Measurements from ENCODE around the gene TYSND1.
"Not testable (repeated sequence)": the region's sequence is repeated elsewhere in the genome, so short reads cannot be mapped to it uniquely, and the experiment has no call there.

TYSND1 gene

DNA sequence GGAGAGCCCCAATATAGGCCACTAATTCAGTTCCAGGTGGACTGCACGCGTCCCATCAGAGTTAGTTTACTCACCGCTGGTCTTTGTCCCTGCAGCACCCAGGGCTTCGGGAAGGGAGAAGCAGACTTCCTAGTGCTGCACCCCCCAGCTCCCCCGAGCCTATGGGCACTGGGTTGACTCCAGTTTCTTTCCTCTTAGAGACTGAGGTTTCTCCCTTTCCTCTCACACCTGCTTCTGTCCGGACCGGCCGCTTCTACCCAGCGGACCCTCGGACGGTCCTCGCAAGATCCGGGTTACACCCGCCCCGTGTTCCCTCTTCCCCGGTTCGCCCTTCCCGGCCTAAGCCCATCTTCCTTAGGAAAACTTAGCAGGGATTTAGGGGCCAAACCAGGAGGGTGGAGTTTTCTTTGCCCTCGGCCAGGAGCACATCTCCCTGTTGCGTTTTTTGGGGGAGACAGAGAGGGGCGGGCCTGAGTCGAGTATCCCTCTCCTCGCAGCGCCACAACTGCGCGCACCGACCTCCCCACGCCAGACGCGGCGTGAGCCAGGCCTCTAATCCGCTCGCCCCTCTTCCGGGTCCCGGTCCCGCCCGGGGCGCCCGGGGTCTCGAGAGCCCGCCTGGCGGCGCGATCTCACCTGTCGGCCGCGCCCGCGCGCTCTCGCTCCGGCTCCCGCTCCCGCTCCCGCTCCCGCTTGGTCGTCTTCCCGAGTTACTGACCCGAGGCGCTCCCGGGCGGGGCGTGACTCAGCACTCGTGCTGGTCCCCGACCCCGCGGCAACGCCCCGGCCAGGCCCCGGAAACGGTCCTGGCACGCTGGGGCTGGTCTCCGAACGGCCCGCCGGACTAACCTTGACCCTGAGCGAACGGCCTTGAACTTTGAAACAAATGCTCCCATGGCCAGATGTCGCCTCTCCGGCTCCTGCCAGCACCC lies 14.1 kb downstream of the TYSND1 start, which contains the start of gene AIFM2:
AIFM2 (minus strand) TSS at position 728 of the 932 bp plus-strand sequence. CDS start 8,741 bp downstream, outside the sequence.
- peak; percentile 53 for DNase-seq (ENCODE audit: low read depth)

DNA sequence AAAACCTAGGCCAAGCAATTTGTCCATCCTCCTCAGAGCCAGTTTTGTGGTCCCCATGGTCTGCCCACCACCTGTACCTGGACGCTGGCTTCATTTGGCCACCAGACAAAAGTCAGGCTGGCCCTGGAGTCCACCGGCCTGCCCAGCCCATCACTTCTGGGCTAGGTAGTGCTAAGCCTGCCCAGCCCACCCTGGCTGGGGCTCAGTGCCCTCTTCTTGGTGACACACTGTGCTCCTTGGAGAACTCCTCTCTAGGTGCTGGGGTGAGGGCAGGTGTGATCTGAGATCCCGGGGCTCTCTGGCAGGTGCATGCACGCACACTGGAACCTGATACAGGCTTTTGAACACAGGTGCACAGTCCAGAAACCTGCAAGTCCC lies 15.0 kb downstream of the TYSND1 start:
- no peak for DNase-seq (ENCODE audit: low read depth)

DNA sequence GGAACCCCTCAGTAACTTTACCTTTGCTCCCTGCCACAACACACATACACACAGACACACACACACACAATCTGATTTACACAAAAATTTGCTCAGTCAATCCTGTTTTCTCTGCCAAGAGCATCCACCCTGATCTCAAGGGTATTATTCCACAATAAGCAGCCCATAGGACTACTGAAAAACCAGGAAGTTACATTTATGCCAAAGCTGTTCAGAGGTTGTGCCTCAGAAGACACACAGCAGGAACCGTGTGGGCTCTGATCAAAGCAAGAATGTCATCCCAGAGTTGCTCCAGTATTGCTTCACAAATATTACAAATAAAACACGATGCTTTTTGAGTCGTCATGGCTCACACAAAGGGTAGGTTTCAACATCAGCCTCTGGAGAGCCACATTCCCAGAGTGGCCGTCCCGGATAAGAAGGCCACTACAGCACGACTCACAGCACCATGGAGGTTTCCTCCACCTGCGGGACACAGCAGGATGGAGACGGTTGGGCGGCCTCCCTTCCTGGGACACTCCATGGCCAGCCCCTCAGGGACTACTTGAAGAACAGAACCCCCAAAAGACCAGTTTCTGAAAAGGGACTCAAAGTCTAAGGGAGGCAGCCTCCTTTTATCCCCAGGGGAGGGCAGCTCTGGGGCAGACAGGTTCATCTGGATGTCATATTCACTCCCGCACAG lies 15.5 kb downstream of the TYSND1 start:
- peak; percentile 67 for DNase-seq (ENCODE audit: low read depth)

DNA sequence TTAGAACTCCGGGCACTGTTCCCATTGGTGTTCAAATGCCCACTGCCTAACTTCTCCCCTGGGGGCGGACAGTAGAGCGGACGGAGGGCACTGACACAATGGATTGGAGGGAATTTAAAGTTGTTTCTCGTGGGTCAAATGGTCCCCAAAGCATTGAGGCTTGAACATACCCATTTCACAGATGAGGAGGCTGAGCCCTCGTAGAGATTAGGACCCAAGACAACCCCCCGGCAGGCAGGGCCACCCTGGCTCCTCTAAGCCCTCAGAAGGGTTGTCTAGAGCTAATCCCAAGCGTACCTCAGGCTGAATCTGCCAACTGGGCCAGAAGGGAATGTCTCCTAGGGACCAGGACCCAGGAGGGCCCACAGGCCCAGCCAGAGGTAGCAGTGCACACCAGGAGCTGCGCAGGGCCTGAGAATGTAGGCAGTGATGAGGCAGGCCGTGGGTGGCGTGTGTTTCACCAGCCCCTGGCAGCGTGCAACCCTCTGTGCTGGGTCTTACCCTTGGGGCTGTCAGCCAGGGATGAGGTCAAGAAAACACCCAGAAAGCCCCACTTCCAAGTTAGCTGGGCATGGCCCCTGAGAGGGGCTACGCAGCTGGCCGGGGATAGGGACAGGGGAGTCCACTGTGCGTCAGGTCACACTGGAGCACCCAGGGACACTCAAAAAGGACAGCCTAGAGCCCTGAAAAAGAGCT lies 19.7 kb downstream of the TYSND1 start:
- no peak for DNase-seq (ENCODE audit: low read depth)

DNA sequence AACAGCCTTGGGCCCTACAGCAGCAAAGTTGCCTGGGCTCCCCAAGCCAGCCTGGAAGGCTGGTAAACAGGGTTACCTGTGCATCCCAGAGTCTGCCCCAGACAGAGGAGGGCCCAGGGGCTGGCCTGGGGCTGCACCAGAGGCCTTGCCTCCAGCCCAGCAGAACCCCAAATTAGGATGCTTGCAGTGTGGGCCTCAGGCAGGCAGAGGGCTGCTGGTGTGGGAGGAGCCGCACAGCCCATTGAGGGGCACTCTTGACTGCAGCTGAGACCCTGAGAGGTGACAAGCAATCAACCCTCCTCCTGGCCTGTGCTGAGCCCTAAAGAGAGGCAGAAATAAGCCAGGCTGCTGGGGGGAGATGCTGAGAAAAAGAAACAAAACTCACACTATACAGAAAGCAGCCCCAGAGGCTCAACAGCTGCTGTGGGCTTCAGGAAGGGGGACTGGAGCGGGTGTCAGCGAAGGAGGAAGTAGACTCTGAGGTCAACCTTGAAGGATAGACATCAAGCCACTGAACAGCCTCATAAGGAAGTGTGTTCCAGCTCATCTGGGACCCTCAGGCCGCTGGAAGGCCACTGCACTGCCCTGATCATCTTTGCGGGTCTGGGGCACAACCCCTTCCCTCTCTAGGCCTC lies 20.5 kb downstream of the TYSND1 start:
- no peak for DNase-seq (ENCODE audit: low read depth)

DNA sequence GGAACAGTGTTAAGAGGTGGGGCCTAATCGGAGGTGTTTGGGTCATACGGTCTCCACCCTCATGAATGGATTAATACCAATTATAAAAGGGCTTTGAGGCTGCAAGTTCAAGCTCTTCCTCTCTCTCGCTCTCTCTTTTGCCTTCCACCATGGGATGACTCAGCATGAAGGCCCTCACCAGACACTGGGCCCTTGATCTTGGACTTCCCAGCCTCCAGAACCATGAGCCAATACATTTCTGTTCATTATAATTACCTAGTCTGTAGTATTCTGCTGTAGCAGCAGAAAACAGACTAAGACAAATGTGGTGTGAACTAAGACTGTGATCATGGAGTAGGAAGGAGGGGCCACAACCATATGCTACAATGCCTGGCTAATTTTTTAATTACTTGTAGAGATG lies 21.6 kb downstream of the TYSND1 start:
- no peak for DNase-seq (ENCODE audit: low read depth)

DNA sequence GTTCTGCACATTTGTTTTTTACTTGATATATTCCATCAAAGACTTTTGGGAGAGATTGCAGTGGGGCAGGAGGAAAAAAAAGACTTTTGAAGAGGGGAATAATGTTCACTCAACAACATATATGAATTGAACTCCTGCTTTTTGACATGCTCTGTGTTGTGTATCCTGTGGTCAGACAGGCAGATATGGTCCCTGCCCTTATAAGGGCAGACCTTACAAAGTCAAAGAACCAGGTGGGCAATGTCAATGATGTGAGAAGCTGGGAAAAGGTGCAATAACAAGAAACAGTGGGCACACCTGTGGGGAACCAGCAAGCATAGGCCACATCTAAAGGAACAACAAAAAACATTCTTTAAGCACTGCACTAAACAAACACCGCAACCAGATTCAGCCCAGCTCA lies 22.1 kb downstream of the TYSND1 start:
- no peak for DNase-seq (ENCODE audit: low read depth)

DNA sequence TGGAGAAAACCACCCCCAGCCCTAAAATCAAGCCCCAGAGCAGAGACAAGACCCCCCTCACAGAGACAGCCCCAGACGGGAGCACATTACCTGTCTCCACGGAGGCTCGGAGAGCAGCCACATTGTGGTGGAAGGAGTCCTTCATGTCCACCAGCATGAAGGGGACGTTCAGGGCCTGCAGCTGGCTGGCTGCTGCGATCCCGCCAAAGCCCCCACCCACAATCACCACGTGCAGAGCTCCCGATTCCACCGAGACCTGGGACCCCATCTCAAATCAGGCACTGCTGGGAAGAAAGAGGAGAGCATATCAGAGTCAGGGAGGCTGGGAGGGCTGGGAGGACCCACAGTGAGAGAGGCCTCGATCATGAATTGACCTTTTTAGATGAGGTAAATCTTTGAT lies 22.7 kb downstream of the TYSND1 start:
- no peak for DNase-seq (ENCODE audit: low read depth)

DNA sequence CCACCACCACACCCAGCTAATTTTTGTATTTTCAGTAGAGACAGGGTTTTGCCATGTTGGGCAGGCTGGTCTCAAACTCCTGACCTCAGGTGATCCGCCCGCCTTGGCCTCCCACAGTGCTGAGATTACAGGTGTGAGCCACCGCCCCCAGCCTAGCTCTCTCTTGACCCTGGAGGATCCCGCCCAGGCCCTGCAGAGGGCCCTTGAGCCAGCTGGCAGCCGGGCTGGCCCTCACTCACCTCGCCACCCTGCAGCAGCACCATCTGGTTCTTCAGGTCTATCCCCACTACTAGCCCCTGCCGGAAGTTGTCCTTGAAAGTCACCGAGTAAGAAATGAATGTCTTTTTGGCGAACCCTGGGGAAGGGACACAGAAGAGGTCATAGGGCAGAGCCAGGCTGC lies 23.3 kb downstream of the TYSND1 start:
- not testable (repeated sequence) for DNase-seq (ENCODE audit: low read depth)

DNA sequence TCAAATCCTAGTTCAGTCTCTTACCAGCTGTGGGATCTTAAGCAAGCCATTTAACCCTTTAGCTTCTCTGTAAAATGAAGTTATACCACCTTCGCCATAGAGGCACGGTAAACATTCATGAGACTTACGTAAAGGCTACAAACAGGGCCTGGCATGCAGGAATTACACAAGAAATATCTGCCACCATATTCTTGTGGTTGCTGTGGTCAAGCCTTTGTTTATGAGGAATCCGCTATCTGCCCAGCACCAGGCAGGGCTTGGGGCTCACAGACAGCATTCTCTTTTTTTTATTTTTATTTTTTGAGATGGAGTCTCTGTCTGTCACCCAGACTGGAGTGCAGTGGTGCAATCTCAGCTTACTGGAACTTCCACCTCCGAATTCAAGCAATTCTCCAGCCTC lies 23.8 kb downstream of the TYSND1 start:
- no peak for DNase-seq (ENCODE audit: low read depth)

DNA sequence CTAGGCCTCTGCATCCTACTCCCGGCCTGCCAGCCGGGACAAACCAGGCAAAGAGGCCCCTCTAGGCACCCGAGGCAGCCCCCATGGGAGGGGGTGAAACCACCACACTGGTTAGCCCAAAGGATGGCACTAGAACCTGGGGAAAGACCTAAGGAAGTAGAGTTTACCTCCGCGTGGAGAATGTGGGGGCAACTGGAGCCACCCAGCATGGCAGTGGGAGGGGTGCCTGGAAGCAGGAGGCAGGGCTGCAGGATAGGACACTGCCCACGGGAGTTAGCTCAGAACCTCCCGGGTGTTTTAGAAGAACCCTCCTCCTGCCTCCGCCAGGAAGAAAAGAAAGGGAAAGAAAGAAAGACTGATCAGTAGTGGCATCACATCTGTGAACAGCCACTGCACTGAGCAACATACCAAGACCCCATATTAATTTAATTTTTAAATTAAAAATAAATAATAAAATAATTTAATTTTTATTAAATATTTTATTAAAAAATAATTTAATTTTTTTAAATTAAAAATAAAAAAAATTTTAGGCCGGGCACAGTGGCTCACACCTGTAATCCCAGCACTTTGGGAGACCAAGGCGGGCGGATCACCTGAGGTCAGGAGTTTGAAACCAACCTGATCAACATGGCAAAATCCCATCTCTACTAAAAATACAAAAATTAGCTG lies 25.1 kb downstream of the TYSND1 start:
- no peak for DNase-seq (ENCODE audit: low read depth)

DNA sequence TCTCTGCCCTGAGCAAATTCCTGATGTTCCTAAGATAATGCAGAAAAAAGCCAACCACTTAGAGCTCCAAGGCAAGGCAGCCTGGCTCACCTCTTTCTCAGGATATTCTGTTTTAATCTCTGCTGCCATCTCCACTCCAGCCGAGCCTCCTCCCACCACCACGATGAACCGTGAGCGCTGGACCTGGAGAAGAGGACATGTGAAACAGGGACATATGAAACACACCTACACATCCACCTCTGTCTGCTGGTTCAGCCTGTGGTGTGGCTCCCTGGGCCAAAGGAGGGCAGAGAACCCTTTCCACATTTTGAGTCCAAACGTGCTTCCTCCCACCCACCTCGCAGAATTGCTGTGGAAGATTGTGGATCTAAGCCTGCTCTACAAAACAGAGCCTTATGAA lies 26.1 kb downstream of the TYSND1 start:
- no peak for DNase-seq (ENCODE audit: low read depth)

DNA sequence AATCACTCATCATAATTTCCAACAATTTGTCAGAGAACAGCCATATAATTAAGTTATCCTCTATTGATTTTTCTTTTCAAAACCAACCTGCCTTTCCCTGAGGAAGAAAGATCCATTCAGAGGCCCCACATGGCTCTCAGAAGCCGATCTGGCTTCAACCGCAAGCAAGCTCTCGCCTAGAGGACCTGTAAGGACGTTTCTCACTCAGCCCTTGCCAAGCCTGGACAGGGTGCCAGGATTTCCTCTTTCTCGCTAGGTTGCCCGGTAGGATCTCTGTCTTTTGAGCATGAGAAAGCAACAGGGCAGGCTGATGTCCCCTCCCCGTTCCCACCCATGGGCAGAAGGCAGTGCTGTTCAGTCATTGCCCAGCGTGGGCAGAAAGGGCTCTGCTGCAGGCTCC lies 26.9 kb downstream of the TYSND1 start:
- no peak for DNase-seq (ENCODE audit: low read depth)

DNA sequence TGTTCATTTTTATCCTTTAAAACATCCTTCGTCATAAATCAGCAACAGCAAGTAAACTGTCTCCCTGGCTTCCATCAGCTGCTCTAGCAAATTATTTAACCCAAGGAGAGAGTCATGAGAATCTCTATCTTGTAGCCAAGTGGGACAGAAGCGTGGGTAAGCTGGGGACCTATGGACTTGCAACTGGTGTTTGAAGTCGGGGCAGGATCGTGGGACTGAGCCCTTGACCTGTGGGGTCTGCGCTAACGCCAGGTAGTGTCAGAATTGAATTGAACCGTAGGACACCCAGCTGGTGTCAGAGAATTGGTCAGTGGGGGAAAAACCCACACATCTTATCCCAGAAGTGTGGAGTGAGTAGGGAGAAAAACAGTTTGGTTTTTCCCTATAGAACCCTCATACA lies 27.3 kb downstream of the TYSND1 start:
- no peak for DNase-seq (ENCODE audit: low read depth)

DNA sequence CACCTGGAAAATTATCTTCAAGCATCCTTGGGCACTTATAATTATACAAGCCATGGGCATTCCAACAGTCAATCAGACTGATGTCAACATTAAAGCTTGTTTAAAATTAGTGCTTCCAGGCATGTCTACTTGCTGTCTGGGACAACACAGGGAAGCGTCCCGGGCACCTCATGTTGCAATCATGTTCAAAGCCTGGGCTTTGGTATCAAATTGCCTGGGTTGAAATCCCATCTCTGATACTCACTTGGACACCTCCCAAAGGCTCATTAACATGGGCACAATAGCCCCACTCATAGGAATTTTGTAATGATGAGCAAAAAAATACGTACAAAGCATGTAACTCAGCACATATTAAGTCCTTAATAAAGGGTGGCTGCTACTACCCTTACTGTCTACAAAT lies 28.3 kb downstream of the TYSND1 start:
- DNase-seq (ENCODE audit: low read depth) = no peak

DNA sequence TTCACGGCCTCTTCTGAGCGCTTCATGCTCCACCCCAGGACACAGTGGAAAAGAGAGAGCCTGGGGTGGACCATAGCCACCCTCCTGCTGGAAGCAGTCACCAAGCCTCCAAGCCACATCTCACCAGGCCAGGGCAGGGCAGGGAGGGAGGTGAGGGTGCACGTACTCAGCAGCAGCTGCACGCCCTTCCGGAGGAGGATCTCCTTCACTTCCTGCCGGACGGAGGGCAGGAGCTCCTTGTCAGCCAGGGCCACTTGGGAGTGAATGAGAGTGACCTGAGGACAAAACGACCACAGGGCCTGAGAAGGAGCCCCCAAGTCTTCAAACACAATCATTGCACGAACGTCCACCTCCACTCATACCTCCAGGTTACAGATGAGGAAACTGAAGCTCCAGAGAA lies 28.9 kb downstream of the TYSND1 start:
- DNase-seq (ENCODE audit: low read depth) = no peak

DNA sequence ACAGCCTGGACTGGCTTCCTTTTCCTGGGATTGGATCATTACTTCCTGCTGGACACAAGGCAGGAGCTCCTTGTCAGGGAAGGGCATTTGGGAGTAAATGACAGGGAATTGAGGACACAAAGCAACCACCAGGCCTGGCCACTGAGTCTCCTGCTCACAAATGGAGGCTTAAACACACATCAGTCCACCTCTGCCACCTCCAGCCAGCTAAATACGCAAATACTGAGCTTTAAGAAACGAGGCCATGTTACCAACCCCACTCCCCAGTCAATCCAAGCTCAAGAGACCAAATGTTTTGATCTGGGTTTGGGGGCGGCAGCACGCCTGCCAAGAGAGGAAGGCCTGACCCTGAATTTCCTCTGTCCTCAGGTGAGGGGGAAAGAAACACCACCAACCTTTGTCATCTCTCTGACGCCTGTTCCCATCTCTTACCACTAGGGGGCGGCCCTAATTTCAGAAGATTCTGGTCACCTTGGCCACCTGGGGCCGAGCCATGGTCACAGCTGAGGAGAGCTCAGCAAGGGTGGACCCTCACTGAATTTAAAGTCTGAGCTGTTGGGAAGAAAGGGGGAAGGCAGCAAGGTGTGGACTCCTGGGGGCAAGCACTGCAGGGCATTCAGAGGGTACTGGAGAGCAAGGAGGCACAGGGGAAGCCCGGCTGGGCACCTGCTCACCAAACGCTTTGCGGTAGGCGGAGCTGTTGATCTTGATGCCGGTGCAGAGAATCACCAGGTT lies 30.4 kb downstream of the TYSND1 start:
- no peak for DNase-seq (ENCODE audit: low read depth)

DNA sequence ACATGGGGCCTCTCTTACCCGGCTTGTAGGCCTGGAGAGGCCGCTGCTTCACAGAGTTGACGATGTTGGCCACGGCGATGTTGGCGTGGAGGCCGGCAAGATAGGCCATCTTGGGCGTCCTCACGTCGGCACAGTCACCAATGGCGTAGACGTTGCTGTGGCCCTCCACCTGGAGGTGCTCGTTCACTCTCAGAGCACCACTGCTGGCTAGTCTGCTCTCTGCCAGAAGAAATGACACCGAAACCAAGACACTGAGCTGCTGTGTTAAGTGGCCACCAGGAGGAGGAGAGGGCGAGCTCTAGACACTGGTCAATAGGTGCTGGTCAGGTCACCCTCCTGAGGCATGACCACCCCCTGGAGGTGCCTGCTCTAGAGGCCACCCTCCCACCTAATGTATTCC lies 31.6 kb downstream of the TYSND1 start:
- DNase-seq (ENCODE audit: low read depth) = no peak

DNA sequence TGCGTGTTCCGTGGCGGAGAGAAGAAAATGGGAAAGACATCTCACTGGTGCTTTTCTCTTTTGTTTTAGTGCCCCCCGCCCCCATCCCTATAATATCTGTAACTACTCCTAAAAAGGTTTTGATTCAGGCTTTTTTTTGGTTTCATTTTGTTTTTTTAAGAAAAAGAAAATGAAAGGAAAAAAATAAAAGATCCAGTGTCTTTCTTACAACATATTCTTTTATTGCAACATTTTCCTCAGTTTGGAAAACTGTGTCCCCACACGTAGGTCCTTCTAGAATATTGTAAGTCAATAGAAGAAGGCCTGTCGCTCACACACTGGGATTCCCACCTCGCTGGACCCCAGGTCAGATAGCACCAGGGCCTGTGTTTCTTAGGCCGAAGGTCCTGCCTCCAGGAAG lies 34.4 kb downstream of the TYSND1 start:
- no peak for DNase-seq (ENCODE audit: low read depth)

DNA sequence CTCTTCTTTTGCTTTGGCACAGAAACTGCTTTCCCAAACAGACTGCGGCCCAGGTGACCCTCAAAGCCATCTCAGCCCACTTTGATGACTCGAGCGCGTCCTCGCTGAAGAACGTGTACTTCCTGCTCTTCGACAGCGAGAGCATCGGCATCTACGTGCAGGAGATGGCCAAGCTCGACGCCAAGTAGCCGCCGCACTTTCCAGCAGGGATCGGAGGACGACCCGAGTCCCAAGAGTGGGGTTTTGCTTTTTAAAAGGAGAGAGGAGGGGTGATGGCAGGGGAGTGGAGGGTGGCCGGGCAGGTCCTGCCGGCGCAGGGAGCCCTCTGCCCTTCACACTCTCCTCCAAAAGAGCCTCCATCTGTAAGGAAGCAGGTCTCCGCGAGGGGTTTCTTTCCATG lies 35.0 kb downstream of the TYSND1 start:
- DNase-seq (ENCODE audit: low read depth) = no peak

All from fibroblast of the conjunctiva (primary cell).